IPS-11a (cell line): ENCODE data around the gene MYZAP.

Experiments
- H3K4me3 ChIP-seq: one replicate; pipeline ENCODE4 v1.5.1; 2013; ENCODE audit warnings: low read depth, low read length, control low read depth

MYZAP gene

GRCh38 chr15:57561041-57561711 lies 30.5 kb upstream of the MYZAP start:
- no peak overlapping the region for H3K4me3 ChIP-seq

- H3K4me3 ChIP-seq, result no peak overlapping the region
Observed at GRCh38 chr15:57562196-57562769, 29.4 kb upstream of the MYZAP start.

GRCh38 chr15:57563416-57563815 lies 28.3 kb upstream of the MYZAP start:
- no peak overlapping the region for H3K4me3 ChIP-seq

- H3K4me3 ChIP-seq, result no peak overlapping the region
Observed at GRCh38 chr15:57565311-57565710, 26.4 kb upstream of the MYZAP start.

GRCh38 chr15:57566834-57567233 lies 24.9 kb upstream of the MYZAP start:
- H3K4me3 ChIP-seq, result no peak overlapping the region

- no peak overlapping the region for H3K4me3 ChIP-seq
Observed at GRCh38 chr15:57567891-57568290, 23.8 kb upstream of the MYZAP start.

- H3K4me3 ChIP-seq, result no peak overlapping the region
Observed at GRCh38 chr15:57568299-57568698, 23.4 kb upstream of the MYZAP start.

GRCh38 chr15:57570340-57570739 lies 21.4 kb upstream of the MYZAP start:
- H3K4me3 ChIP-seq, result no peak overlapping the region

- H3K4me3 ChIP-seq, result no peak overlapping the region
Observed at GRCh38 chr15:57570994-57571393, 20.7 kb upstream of the MYZAP start.

GRCh38 chr15:57571725-57572124 lies 20.0 kb upstream of the MYZAP start:
- no peak overlapping the region for H3K4me3 ChIP-seq

GRCh38 chr15:57572468-57572867 lies 19.2 kb upstream of the MYZAP start:
- H3K4me3 ChIP-seq, result no peak overlapping the region

- H3K4me3 ChIP-seq, result no peak overlapping the region
Observed at GRCh38 chr15:57573151-57573550, 18.6 kb upstream of the MYZAP start.

- no peak overlapping the region for H3K4me3 ChIP-seq
Observed at GRCh38 chr15:57575363-57575762, 16.3 kb upstream of the MYZAP start.

GRCh38 chr15:57578288-57578900 lies 13.3 kb upstream of the MYZAP start:
- H3K4me3 ChIP-seq, result no peak overlapping the region

GRCh38 chr15:57580428-57580827 lies 11.3 kb upstream of the MYZAP start:
- H3K4me3 ChIP-seq, result no peak overlapping the region

GRCh38 chr15:57580866-57581265 lies 10.8 kb upstream of the MYZAP start:
- H3K4me3 ChIP-seq, result no peak overlapping the region

GRCh38 chr15:57582090-57582489 lies 9.6 kb upstream of the MYZAP start:
- no peak overlapping the region for H3K4me3 ChIP-seq

GRCh38 chr15:57583282-57583681 lies 8.4 kb upstream of the MYZAP start:
- no peak overlapping the region for H3K4me3 ChIP-seq

- H3K4me3 ChIP-seq, result no peak overlapping the region
Observed at GRCh38 chr15:57583720-57584119, 8.0 kb upstream of the MYZAP start.

GRCh38 chr15:57586661-57587424 lies 4.9 kb upstream of the MYZAP start:
- H3K4me3 ChIP-seq, result no peak overlapping the region

- no peak overlapping the region for H3K4me3 ChIP-seq
Observed at GRCh38 chr15:57589281-57589680, 2.4 kb upstream of the MYZAP start.

- no peak overlapping the region for H3K4me3 ChIP-seq
Observed at GRCh38 chr15:57589754-57590153, 1.9 kb upstream of the MYZAP start.
